ENCODE results near the gene ACADVL. TPM values are rescaled to one million over a fixed set of nuclear protein-coding genes. Genes with fewer than 3 reads are reported as not detected.

Gene ACADVL
- 97.6 TPM for total RNA-seq

GRCh38 chr17:7219812-7220592 is at the start of gene ACADVL, which contains the start of gene DLG4:
Gene ACADVL, plus strand, starts transcription at chr17:7219938. Its CDS starts 47 bp downstream, at chr17:7219985.
Gene DLG4, minus strand, starts transcription at chr17:7219836.

DNA sequence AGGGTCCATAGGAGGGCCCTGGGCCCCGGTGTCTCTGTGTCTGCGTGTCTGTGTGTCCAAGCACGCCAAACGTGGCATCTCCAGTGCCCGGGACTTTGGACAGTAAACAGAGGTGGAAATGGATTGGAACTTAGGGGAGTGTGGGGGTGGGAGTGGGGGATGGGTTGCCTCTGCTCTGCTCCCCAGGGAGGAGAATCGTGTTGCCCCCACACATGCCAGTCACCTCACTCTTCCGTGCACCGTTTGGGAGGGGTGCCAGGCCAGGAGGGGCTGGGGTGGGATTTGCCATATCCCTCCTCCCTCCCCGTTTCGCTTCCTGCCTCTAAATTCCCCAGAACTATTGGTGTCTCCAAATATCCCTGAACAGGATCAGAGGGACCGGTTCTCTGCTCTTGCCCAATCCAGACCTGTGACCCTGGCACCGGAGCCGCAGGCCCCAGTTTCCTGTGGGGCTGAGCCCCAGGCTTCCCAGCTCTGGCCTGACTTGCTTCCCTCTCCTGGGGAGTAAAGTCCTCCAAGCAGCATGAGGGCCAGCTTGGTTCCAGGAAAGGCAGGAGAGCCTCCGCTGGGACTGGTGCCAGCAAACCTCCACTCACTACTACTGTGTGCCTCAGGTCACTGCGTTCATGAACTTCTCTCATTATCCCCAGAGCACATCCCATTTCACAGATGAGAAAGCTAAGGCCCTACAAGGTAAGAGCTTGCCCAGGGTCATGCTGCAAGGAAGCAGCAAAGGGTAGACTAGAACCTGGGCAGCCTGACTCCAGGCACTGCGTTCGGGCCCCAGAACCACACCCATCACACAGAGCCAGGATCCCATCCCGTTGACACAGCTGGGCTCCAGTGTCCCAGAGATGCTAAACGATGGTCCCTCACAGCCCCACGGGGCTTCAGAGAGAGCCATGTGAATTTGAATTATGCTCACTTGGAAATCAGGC is 40.2 kb upstream of the ACADVL start, which contains the start of gene ASGR1:
ASGR1 (minus strand) TSS at position 54 of the 938 bp plus-strand sequence. CDS start 807 bp downstream, outside the sequence.

DNA sequence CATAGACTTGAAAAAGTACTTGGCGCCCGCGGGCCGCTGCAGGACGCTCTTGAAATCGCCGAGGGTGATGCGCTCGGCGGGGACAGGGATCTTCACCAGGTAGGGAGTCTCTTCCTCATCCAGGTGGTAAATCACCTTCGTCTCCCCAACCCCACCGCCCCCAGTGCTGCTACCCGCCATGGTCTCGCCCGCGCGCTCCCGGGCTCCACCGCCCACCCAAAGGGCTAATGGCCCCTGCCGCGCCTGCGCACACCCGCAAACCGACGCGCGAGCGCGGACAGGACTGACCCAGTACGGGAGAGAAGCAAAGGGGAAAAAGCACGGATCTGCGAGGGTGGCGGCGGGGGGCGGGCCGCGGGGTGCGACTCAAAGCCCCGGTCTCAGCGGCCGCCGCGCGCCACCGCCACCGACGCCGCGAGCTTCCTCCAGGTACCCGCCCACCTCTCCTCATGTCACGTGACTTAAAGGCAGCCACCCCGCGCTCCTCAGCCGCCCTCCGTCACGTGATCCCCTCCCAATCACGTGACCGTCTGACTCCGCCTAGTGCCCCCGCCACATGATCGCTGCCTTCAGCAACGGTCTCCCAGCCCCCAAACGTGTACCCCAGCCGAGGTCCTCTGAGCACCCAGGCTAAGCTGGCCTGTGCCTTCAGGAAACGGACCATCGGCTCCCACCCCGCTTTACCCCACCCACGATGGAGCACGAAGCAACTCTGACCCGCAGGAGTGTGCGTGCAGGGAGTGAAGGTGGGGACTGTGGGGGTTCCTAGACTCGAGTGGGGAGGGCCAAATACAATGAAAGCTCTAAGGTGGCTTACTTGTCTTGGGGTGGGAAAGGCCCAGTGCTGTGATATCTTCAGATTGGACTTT is 14.6 kb downstream of the ACADVL start, which contains the start of gene DVL2:
DVL2 (minus strand) TSS at position 435 of the 869 bp plus-strand sequence; CDS start at position 180, 255 bp downstream.

GRCh38 chr17:7239091-7240027 is 19.6 kb downstream of the ACADVL start, which contains the start of gene PHF23:
Gene PHF23, minus strand, starts transcription at chr17:7239457. Its CDS starts 178 bp downstream, at chr17:7239279.

DNA sequence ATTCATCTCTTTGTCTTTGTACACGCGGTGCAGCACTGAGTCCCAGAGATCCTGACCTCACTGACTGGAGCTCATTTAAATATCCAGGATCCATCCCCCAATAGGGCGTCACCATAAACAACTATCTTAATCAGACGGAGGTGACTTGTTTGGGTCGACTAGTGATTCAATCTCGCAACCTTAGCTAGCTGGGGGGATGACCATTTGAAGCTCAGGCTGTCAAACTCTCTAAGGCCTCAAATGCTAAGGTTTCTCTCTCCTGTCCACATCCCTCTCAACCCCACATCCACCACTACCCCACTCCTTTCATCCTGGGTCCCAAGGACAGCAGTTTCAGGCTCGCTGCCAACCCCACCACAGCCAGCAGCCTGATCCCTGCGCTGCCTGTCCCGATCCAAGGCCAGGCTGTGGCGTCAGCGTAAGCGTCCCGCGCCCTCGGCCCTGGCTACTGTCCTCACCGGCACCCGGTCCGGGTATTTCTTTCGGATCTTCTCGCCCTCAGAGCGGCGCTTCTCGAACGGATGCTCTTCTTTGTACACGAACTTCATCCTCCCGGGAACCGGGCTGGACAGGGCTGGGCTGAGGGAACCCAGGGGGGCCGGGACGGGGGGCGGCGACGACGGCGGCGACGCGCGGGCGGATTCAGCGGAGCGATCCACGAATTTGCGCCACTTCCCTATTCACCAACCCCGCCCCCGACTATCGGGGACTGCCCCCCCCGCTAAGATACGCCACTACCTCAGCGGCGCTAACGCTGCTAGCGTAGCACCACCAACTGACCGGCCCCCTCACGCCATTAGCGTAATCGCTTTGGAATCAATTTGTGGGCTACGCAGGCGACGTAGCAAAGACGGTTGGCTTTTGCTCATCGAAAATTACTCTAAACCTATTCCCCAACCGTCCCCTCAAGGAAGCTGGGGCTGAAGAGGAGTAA is 22.3 kb downstream of the ACADVL start, which contains the start of gene GABARAP:
GABARAP (minus strand) TSS at position 667 of the 934 bp plus-strand sequence; CDS start at position 548, 119 bp downstream.

DNA sequence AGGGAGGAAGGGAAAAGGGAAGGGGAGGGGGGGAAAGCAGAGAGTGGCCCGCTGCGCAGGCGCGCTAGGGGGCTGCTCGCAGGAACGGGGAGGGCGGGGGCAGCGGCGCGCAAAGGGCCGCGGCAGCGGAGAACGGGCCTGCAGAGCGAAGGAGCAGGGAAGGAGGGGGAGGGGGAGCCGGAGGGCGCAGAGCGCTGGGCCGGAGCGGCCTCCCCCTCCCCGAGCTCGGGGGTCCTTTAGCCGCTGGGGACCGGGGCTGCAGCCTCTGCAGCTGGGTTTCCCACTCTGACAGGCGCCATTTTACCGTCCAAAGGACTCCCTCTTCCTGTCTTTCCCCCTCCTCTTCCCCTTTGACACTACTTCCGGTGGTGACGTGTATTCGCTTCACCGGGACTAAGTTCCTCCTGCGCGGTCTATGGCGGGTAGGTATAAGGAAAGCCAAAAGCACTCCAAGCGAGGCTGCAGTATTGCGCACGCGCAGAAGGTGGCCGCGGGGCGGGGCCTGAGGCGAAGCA is 32.0 kb downstream of the ACADVL start, which contains the start of gene CTDNEP1:
CTDNEP1 (minus strand) TSS at position 74 of the 515 bp plus-strand sequence. CDS start 438 bp downstream, outside the sequence.

DNA sequence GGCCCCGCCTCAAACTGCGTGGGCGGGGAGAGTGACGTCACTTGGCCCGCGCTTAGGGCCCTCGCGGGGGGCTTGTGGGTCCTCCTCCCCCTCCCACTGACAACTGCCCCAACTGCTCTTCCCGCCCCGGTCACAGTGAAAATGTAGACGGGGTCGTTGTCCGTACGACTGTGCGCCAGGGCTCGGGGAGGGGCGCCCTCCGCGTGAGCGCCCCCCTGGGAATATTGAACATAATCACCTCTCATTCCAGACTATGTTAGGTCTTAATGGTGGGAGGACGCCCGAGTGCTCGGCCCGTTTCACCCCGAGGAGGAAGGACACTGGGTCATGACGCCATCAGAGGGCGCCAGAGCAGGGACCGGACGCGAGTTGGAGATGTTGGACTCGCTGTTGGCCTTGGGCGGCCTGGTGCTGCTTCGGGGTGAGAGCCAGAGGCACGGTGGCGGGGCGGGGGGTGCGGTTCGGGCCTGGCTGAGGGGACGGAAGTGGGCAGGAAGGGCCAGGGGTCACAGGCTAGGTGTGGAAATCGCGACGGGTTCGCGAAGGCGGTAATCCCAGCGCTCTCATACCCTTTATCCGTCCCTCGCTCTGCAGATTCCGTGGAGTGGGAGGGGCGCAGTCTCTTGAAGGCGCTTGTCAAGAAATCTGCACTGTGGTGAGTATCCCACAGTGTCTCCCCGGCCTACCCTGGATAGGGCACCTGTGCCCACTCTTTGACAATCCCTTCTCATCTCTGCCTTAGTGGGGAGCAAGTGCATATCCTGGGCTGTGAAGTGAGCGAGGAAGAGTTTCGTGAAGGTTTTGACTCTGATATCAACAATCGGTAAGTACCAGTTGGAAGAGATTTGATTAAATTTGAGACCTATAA is 32.7 kb downstream of the ACADVL start, which contains the start of gene ELP5:
ELP5 (plus strand) TSS at position 40 of the 868 bp plus-strand sequence; CDS start at position 376, 336 bp downstream.

DNA sequence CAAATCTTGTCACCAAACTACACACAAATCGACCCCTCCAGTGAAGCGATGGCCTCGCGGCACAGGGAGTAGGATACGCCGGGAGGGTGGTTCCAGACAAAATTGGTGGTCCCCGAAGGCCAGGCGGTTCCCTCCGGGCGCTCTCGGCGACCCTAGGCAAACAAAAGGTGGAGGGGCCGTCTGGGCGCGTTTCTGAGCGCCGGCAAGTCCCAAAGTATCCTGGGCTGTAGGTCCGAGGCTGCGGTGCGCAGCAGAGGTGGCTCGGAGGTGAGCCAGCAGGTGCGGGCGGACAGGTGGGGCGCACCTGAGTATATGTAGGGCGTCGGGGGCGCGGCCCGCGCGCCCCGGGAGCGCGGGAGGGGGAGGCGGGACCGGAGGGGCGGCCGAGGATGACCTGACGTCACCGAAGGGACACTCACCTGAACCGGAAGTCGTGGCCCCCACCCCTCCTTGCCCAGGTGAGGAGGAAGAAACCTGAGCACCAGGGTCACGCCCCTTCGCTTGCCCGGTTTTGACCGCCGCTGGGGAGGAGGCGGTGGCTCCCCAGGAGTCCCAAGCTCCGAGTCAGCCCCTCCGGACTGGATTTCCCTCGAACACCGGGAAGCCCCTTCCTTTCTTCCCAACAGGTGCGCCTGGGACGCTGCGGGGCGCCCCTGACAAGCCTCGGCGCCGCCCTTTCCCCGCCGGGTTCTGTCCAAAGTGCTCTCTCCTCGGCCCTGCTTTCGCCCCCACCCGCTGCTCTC is 42.6 kb downstream of the ACADVL start, which contains the start of gene CLDN7:
CLDN7 (minus strand) TSS at position 287 of the 743 bp plus-strand sequence. CDS start 435 bp downstream, outside the sequence.

Small RNAs within 50 kb of the gene (small RNA-seq; reads per million reads assigned to genes)
- not detected for gene AC120057.4
- 8.0 reads per million, percentile 93 among the genes with 10 or more reads in this experiment for gene MIR324
- not detected for gene RF00019

Other genes with a start within 250 kb of the ACADVL start
- not detected for gene ALOX12, start 223.9 kb upstream of the ACADVL start, total RNA-seq
- gene RNASEK, start 207.3 kb upstream of the ACADVL start, total RNA-seq, result 60.2 TPM
- gene BCL6B, start 196.9 kb upstream of the ACADVL start, total RNA-seq, result 3.0 TPM
- gene SLC16A13, start 183.9 kb upstream of the ACADVL start, total RNA-seq, result 0.92 TPM
- 0.23 TPM for gene SLC16A11, start 175.8 kb upstream of the ACADVL start, total RNA-seq
- gene CLEC10A, start 139.7 kb upstream of the ACADVL start, total RNA-seq, result not detected
- gene ASGR2, start 105.1 kb upstream of the ACADVL start, total RNA-seq, result not detected
- 20.1 TPM for gene ASGR1, start 40.6 kb upstream of the ACADVL start, total RNA-seq
- gene DLG4, start 102 bp upstream of the ACADVL start, total RNA-seq, result 136 TPM
- 56.1 TPM for gene DVL2, start 14.6 kb downstream of the ACADVL start, total RNA-seq
- gene PHF23, start 19.5 kb downstream of the ACADVL start, total RNA-seq, result 28.6 TPM
- gene GABARAP, start 22.5 kb downstream of the ACADVL start, total RNA-seq, result 167 TPM
- gene CTDNEP1, start 31.8 kb downstream of the ACADVL start, total RNA-seq, result 40.1 TPM
- 29.5 TPM for gene ELP5, start 32.3 kb downstream of the ACADVL start, total RNA-seq
- 0.92 TPM for gene CLDN7, start 42.5 kb downstream of the ACADVL start, total RNA-seq
- 0.23 TPM for gene SLC2A4, start 61.8 kb downstream of the ACADVL start, total RNA-seq
- 1.4 TPM for gene YBX2, start 74.7 kb downstream of the ACADVL start, total RNA-seq
- 168 TPM for gene EIF5A, start 87.7 kb downstream of the ACADVL start, total RNA-seq
- 38.5 TPM for gene GPS2, start 95.4 kb downstream of the ACADVL start, total RNA-seq
- 44.3 TPM for gene NEURL4, start 109.4 kb downstream of the ACADVL start, total RNA-seq
- gene ACAP1, start 116.6 kb downstream of the ACADVL start, total RNA-seq, result 0.23 TPM
- gene KCTD11, start 132.2 kb downstream of the ACADVL start, total RNA-seq, result 4.6 TPM
- gene TMEM95, start 135.2 kb downstream of the ACADVL start, total RNA-seq, result not detected
- 1.4 TPM for gene TNK1, start 161.2 kb downstream of the ACADVL start, total RNA-seq
- 9.2 TPM for gene PLSCR3, start 174.6 kb downstream of the ACADVL start, total RNA-seq
- 63.7 TPM for gene TMEM256, start 184.2 kb downstream of the ACADVL start, total RNA-seq
- 19.1 TPM for gene NLGN2, start 187.9 kb downstream of the ACADVL start, total RNA-seq
- not detected for gene SPEM1, start 200.4 kb downstream of the ACADVL start, total RNA-seq
- gene SPEM2, start 205.7 kb downstream of the ACADVL start, total RNA-seq, result not detected
- gene SPEM3, start 208.9 kb downstream of the ACADVL start, total RNA-seq, result not detected
- 1.4 TPM for gene TMEM102, start 215.5 kb downstream of the ACADVL start, total RNA-seq
- gene FGF11, start 219.6 kb downstream of the ACADVL start, total RNA-seq, result 9.0 TPM
- 19.1 TPM for gene CHRNB1, start 225.1 kb downstream of the ACADVL start, total RNA-seq